CD4-positive, alpha-beta memory T cell (primary cell): ENCODE results near the gene PGAP3. TPM values are rescaled to one million over a fixed set of nuclear protein-coding genes. Genes with fewer than 3 reads are reported as not detected.

Experiments
- CTCF ChIA-PET: fragments of 350-600 bp; sonication (Branson Sonifier 250); formaldehyde crosslinking; loops from one replicate; lab custom pipeline; 2021; ENCODE audit warnings: inconsistent platforms; ENCODE audit not compliant: partially characterized antibody; lab: Charles Lee
- POLR2A ChIA-PET: fragments of 350-600 bp; sonication (Branson Sonifier 250); formaldehyde crosslinking; loops from one replicate; lab custom pipeline; 2021; ENCODE audit not compliant: partially characterized antibody; lab: Charles Lee
- DNase-seq, 5 donors: peaks; one replicate each; pipeline versions ENCODE4 v3.0.0 to v3.0.0-alpha.2; 2020 to 2022; ENCODE audit warnings: mixed read lengths in 1 of 5
- H3K27ac ChIP-seq: one replicate; pipeline ENCODE4 v1.7.0; 2013; ENCODE audit warnings: low read depth, low read length
- H3K27me3 ChIP-seq: 2 replicates; pipeline ENCODE4 v1.7.0; 2013; ENCODE audit warnings: mild to moderate bottlenecking, low read length, moderate library complexity; ENCODE audit not compliant: insufficient read depth
- H3K36me3 ChIP-seq: 2 replicates; pipeline ENCODE4 v1.7.0; 2013; ENCODE audit warnings: mild to moderate bottlenecking, low read length, moderate library complexity; ENCODE audit not compliant: insufficient read depth
- H3K4me1 ChIP-seq: 2 replicates; pipeline ENCODE4 v1.7.0; 2013; ENCODE audit warnings: mild to moderate bottlenecking, low read length, moderate library complexity; ENCODE audit not compliant: insufficient read depth
- H3K4me3 ChIP-seq, 2 donors: one replicate each; pipeline ENCODE4 v1.7.0; 2013; ENCODE audit warnings: low read length in 2 of 2, mild to moderate bottlenecking in 1 of 2
- H3K9me3 ChIP-seq, 2 donors: one replicate each; pipeline ENCODE4 v1.7.0; 2013; ENCODE audit warnings: low read length in 2 of 2, control low read depth in 1 of 2; ENCODE audit not compliant: control insufficient read depth in 1 of 2
- H3K27ac Mint-ChIP-seq, 7 donors: one replicate each; pipeline ENCODE4 v1.8.0; 2020 to 2021; ENCODE audit warnings: mixed read lengths in 7 of 7, mild to moderate bottlenecking in 6 of 7, inconsistent platforms in 3 of 7, moderate library complexity in 3 of 7
- H3K27me3 Mint-ChIP-seq, 2 donors: one replicate each; pipeline ENCODE4 v1.8.0; 2020 to 2021; ENCODE audit warnings: mixed read lengths in 2 of 2
- H3K36me3 Mint-ChIP-seq, 2 donors: one replicate each; pipeline ENCODE4 v1.8.0; 2020 to 2021; ENCODE audit warnings: mixed read lengths in 2 of 2, inconsistent platforms in 1 of 2, mild to moderate bottlenecking in 1 of 2
- H3K4me1 Mint-ChIP-seq, 4 donors: one replicate each; pipeline ENCODE4 v1.8.0; 2020 to 2021; ENCODE audit warnings: mixed read lengths in 4 of 4, mild to moderate bottlenecking in 1 of 4
- H3K4me3 Mint-ChIP-seq, 8 donors: one replicate each; pipeline ENCODE4 v1.8.0; 2020 to 2021; ENCODE audit warnings: mixed read lengths in 8 of 8, mild to moderate bottlenecking in 7 of 8, moderate library complexity in 6 of 8, inconsistent platforms in 3 of 8
- H3K9me3 Mint-ChIP-seq, 8 donors: one replicate each; pipeline ENCODE4 v1.8.0; 2020 to 2021; ENCODE audit warnings: mixed read lengths in 8 of 8, mild to moderate bottlenecking in 5 of 8, inconsistent platforms in 3 of 8, moderate library complexity in 1 of 8
- intact Hi-C: fragments of 100-400 bp; cut with micrococcal nuclease; formaldehyde crosslinking; loops from one replicate; pipeline ENCODE4 v1.15.1; 2023
- polyA plus RNA-seq, 2 donors: library from polyadenylated mRNA; unstranded; fragments of 300-500 nt; fragmentation: Illumina TruSeq; gene quantifications; one replicate each; pipeline ENCODE4 v1.2.3, GENCODE V29; 2021
- total RNA-seq, 2 experiments: library from RNA; stranded (reverse); gene quantifications; one replicate each; pipeline ENCODE4 v1.2.3, GENCODE V29; 2021

Gene PGAP3
- total and polyA plus RNA-seq, 4 experiments from 2014 or later, result 22.1 to 30.5 (median 28.0) TPM

GRCh38 chr17:39667262-39667944, 20.5 kb downstream of the PGAP3 start:
- Mint-ChIP-seq H3K36me3 (peaks cover 0 to 5% of the 10 kb centered on the region in 2 donors), H3K4me3 (peak overlapping the region in 7 of 8 donors; percentile 22 to 68 (median 57)), H3K27me3 (peaks cover 4 to 10% of the 10 kb centered on the region in 2 donors), H3K4me1 (peaks cover 6 to 20% (median 7%) of the 10 kb centered on the region in 4 donors), H3K9me3 (no peaks in the 10 kb centered on the region), H3K27ac (peak overlapping the region in 1 of 7 donors; percentile 29)
- Histone ChIP-seq H3K4me3 (peak overlapping the region in 1 of 2 donors; percentile 45), H3K27ac (no peak overlapping the region), H3K36me3 (peaks cover under 1% of the 10 kb centered on the region), H3K27me3 (peaks cover 12% of the 10 kb centered on the region), H3K4me1 (peaks cover 12% of the 10 kb centered on the region), H3K9me3 (no peaks in the 10 kb centered on the region)
- ChIA-PET POLR2A (interaction anchor here (0.5 to 4.1 kb wide), 7 partner anchors 8 to 522 kb away, joined by 3 to 22 read pairs (median 6); partner anchors contain the start of gene MIEN1), CTCF (interaction anchor here (0.7 to 5.2 kb wide), 12 partner anchors 9 to 47 kb away, joined by 3 to 58 read pairs (median 8); no protein-coding TSS in a partner anchor)
- DNase-seq, result no peak
- intact Hi-C loops, result no loop called here

GRCh38 chr17:39666601-39667261, 21.1 kb downstream of the PGAP3 start:
- Mint-ChIP-seq H3K9me3 (no peaks in the 10 kb centered on the region), H3K4me1 (peaks cover 5 to 16% (median 6%) of the 10 kb centered on the region in 4 donors), H3K36me3 (peaks cover under 1 to 9% of the 10 kb centered on the region in 2 donors), H3K4me3 (peak overlapping the region in 6 of 8 donors; percentile 36 to 68 (median 50)), H3K27ac (peak overlapping the region in 2 of 7 donors; percentile 24 to 59), H3K27me3 (peaks cover 4 to 10% of the 10 kb centered on the region in 2 donors)
- Histone ChIP-seq H3K4me1 (peaks cover 12% of the 10 kb centered on the region), H3K9me3 (no peaks in the 10 kb centered on the region), H3K27ac (no peak overlapping the region), H3K36me3 (peaks cover 7% of the 10 kb centered on the region), H3K4me3 (no peak overlapping the region), H3K27me3 (peaks cover 12% of the 10 kb centered on the region)
- intact Hi-C loops, result no loop called here
- ChIA-PET POLR2A (interaction anchor here (1.2 to 4.1 kb wide), 6 partner anchors 9 to 63 kb away, joined by 3 to 22 read pairs (median 6); partner anchors contain the start of genes MIEN1 and PGAP3), CTCF (interaction anchor here (0.6 to 4.3 kb wide), 8 partner anchors 9 to 62 kb away, joined by 3 to 41 read pairs (median 6); no protein-coding TSS in a partner anchor)
- no peak for DNase-seq

GRCh38 chr17:39666231-39666600, 21.6 kb downstream of the PGAP3 start:
- peaks cover 12% of the 10 kb centered on the region for H3K27me3 ChIP-seq
- H3K27ac Mint-ChIP-seq, result peak overlapping the region in 1 of 7 donors; percentile 59
- intact Hi-C loops, result no loop called here

GRCh38 chr17:39665642-39666224, 22.1 kb downstream of the PGAP3 start:
- Histone ChIP-seq H3K27ac (no peak overlapping the region), H3K4me3 (no peak overlapping the region), H3K4me1 (peaks cover 12% of the 10 kb centered on the region), H3K36me3 (peaks cover 17% of the 10 kb centered on the region), H3K9me3 (no peaks in the 10 kb centered on the region), H3K27me3 (peaks cover 12% of the 10 kb centered on the region)
- Mint-ChIP-seq H3K9me3 (no peaks in the 10 kb centered on the region), H3K36me3 (peaks cover 8 to 17% of the 10 kb centered on the region in 2 donors), H3K4me3 (peak overlapping the region in 3 of 8 donors; percentile 25 to 73 (median 31)), H3K4me1 (peaks cover 4 to 16% (median 6%) of the 10 kb centered on the region in 4 donors), H3K27ac (peak overlapping the region in 2 of 7 donors; percentile 29 to 59), H3K27me3 (peaks cover 4 to 10% of the 10 kb centered on the region in 2 donors)
- DNase-seq, result no peak
- intact Hi-C loops, result no loop called here
- ChIA-PET POLR2A (interaction anchor here (1.4 to 4.1 kb wide), 4 partner anchors 10 to 64 kb away, joined by 3 to 22 read pairs (median 6); partner anchors contain the start of genes MIEN1 and PGAP3), CTCF (interaction anchor here (0.7 to 4.3 kb wide), 5 partner anchors 10 to 137 kb away, joined by 4 to 41 read pairs (median 7); no protein-coding TSS in a partner anchor)

More at GRCh38 chr17:39666231-39666600, 21.6 kb downstream of the PGAP3 start:
- no peak overlapping the region for H3K4me3 Mint-ChIP-seq
- peaks cover 4 to 10% of the 10 kb centered on the region in 2 donors for H3K27me3 Mint-ChIP-seq
- peaks cover 5 to 14% of the 10 kb centered on the region in 2 donors for H3K36me3 Mint-ChIP-seq
- POLR2A ChIA-PET, result interaction anchor here (1.4 to 4.1 kb wide), 5 partner anchors 10 to 64 kb away, joined by 3 to 22 read pairs (median 7); partner anchors contain the start of genes MIEN1 and PGAP3
- DNase-seq, result no peak
- Histone ChIP-seq H3K9me3 (no peaks in the 10 kb centered on the region), H3K4me1 (peaks cover 12% of the 10 kb centered on the region), H3K36me3 (peaks cover 13% of the 10 kb centered on the region), H3K4me3 (no peak overlapping the region), H3K27ac (no peak overlapping the region)
- peaks cover 4 to 16% (median 6%) of the 10 kb centered on the region in 4 donors for H3K4me1 Mint-ChIP-seq
- CTCF ChIA-PET, result interaction anchor here (0.6 to 4.3 kb wide), 7 partner anchors 10 to 136 kb away, joined by 3 to 41 read pairs (median 7); no protein-coding TSS in a partner anchor
- H3K9me3 Mint-ChIP-seq, result no peaks in the 10 kb centered on the region

GRCh38 chr17:39664581-39665561, 23.0 kb downstream of the PGAP3 start, which contains the start of gene TCAP:
TSS of gene TCAP (plus strand) at chr17:39665349. CDS start at chr17:39665360, 11 bp downstream.
- H3K4me3 Mint-ChIP-seq, result peak within 1 kb of the TSS in 3 of 8 donors; percentile 25 to 73 (median 31)
- Histone ChIP-seq H3K4me1 (peaks cover 12% of the 10 kb centered on the region), H3K4me3 (no peak within 1 kb of the TSS), H3K9me3 (no peaks in the 10 kb centered on the region), H3K36me3 (peaks cover 26% of the 10 kb centered on the region), H3K27ac (no peak within 1 kb of the TSS), H3K27me3 (peaks cover 12% of the 10 kb centered on the region)
- intact Hi-C loops, result no loop called here
- H3K9me3 Mint-ChIP-seq, result no peaks in the 10 kb centered on the region
- DNase-seq, result no peak
- H3K27ac Mint-ChIP-seq, result peak within 1 kb of the TSS in 3 of 7 donors; percentile 8 to 59 (median 29)
- peaks cover 4 to 16% (median 6%) of the 10 kb centered on the region in 4 donors for H3K4me1 Mint-ChIP-seq
- ChIA-PET CTCF (interaction anchor here (1.0 to 4.3 kb wide), 4 partner anchors 8 to 43 kb away, joined by 3 to 41 read pairs (median 4); no protein-coding TSS in a partner anchor), POLR2A (interaction anchor here (1.4 to 4.1 kb wide), 3 partner anchors 11 to 23 kb away, joined by 3 to 22 read pairs (median 7); partner anchors contain the start of gene PGAP3)
- peaks cover 4 to 9% of the 10 kb centered on the region in 2 donors for H3K27me3 Mint-ChIP-seq
- peaks cover 8 to 25% of the 10 kb centered on the region in 2 donors for H3K36me3 Mint-ChIP-seq
